Activated CD4-positive, alpha-beta T cell treated with anti-CD3 and anti-CD28 coated beads, Interleukin-2, amount 50 U/mL, for 4 hours (primary cell): ENCODE data around the gene RHOB.
"Not testable (repeated sequence)": the region's sequence is repeated elsewhere in the genome, so short reads cannot be mapped to it uniquely, and the experiment has no call there.

Experiments used
- DNase-seq, 2 experiments: peaks; one replicate each; pipeline ENCODE4 v3.0.0-alpha.2; 2020

RHOB gene

DNA sequence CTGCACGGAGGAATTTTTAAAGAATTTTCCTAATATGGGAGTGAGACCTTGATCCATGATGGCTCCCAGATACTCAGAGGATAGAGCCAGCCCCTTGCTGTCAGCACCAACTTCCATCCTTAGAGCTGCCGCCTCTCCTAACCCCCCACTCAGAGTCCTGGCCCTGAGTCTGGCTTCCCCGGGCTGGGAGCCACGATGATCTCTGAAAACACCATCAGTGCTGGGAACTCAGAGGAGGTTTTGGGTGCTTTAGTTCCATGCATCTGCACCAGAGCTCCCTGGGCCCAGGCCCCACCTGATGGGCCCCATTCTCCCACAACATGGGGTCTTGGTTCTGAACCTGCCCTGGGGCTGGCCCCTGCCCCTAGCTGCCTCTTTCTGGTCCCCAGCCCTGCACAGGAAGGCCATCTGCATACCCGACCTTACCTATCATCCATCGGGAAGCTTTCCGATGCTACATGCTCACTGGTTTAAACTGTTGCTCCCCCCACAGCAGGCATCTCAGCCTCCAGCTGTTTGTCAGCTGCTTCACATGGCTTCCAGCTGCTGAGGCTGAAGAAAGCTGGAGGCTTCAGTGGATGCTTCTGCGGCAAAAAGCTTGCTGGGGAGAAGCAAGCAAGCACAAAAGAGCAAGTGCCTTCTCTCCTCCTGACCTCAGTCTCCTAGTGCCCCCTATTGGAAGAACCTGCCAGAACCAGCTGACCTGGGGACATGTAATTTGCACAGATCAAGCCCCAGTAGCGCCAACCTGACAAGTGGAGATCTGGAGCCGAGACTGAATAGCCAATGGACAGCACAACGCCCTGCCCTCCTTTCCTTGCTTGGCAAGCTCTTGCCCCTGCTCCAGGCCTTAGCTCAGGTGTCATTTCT, 24.2 kb upstream of the RHOB start:
- DNase-seq = no peak

DNA sequence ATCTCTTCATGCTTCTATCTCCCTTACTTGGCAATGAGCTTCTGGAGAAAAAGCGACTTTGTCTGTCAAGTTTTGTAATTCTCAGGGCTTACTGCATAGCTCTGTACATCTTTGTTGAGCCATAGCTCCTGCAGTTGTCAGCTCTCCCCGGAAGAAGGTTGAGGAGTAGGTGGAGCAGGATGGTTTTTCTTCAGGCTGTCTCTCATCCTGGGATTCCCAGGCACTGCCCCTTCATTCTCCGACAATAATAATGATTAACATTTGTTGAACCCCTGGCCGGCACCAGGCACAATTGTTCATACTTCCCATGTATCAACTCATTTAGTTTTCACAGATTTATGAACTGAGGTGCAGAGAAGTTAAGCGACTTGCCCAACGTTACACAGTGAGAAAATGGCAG, 23.5 kb upstream of the RHOB start:
- DNase-seq = no peak

DNA sequence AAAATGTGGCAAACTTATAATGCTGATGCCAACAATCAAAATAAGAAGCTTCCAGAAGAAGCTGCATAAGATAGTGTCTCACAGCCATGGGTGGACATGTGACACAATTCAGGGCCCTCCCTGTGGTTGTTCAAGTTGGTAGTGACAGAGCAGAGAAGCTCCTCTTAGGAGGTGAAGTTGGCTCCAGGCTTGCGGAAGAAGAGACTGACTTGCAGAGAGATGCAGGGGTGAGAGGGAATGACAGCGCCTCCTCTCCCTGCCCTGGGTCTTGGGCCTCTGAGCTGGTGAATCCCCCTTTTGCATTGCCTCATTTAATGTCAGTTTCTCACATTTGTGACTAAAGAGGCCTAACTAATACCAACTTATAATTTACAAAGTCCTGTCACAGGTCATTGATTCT, 23.0 kb upstream of the RHOB start:
- no peak for DNase-seq

DNA sequence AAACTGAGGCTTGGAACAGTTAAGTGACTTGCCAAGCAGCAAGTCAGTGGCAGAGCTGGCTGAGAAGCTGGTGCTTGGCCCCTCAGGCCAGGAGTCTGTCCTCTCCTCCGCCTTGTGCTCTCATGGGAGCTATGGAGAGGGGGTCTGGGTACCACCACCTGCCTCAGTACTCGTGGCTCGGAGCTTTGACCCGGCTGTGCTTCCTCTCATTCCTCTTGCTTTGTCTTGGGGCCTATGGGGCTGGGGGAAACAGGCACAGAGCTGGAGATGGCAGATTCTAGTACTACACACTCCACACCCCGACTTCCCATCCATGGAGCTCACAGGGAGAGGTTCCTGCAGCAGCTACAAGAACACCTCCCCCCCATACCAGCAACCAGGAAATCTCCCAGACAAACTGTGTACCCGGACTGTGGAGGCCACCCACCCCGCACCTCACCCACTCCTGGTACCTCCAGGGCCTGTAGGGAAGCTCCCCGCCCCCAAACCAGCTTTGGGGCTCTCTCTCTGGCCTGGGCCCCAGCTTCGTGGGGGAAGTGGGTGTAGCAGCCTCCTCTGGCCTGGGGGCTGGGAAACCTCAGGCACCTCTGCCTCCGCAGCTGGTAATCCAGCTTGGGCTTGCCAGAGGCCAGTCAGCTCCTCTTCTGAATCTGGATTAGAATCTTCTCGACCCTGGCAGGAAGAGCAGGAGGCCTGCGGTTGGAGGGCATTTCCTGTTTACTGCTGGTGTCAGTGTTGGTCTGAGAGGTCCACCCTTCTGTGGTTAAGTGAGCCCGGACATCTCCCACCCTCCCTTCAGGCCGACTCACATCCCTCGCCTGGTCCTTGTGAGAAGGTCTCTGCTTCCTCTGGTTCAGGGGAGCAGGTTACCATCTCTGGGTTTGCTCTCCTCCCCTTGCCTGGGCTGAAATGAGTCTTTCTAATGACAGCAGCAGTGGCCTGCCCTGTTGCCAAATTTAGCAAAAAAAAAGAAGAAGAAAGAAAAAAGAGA, 22.3 kb upstream of the RHOB start:
- no peak for DNase-seq

DNA sequence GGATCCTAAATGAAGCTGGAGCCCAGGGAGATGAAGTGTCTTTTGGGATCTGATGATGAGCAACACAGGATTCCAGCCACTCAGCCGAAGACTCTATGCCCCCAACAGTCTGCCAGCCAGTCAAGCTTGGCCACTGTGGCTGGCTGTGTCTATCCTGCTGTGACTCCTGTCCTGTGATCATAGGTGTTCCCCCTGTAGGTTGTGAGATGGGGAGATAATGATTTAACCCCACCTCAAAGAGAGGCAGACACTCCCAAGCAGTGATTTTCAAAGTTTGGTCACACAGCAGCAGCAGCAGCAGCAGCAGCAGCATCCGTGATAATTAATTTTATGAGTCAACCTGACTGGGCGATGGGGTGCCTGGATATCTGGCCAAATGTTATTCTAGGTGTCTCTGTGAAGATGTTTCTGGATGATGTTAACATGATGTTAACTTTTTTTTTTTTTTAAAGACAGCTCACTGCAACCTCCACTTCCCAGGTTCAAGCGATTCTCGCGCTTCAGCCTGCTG, 21.4 kb upstream of the RHOB start:
- DNase-seq = no peak

DNA sequence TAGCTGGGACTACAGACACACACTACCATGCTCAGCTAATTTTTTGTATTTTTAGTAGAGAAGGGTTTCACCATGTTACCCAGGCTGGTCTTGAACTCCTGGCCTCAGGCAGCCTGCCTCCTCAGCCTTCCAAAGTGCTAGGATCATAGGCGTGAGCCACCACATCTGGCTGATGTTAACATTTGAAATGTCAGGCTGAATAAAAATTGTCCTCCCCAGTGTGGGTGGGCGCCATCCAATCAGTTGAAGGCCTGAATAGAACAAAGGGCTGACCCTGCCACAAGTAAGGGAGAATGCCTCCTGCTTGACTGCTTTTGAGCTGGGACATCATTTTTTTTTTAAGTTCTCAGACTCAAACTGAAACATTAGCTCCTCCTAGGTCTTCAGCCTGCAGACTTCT, 21.0 kb upstream of the RHOB start:
- DNase-seq = no peak

DNA sequence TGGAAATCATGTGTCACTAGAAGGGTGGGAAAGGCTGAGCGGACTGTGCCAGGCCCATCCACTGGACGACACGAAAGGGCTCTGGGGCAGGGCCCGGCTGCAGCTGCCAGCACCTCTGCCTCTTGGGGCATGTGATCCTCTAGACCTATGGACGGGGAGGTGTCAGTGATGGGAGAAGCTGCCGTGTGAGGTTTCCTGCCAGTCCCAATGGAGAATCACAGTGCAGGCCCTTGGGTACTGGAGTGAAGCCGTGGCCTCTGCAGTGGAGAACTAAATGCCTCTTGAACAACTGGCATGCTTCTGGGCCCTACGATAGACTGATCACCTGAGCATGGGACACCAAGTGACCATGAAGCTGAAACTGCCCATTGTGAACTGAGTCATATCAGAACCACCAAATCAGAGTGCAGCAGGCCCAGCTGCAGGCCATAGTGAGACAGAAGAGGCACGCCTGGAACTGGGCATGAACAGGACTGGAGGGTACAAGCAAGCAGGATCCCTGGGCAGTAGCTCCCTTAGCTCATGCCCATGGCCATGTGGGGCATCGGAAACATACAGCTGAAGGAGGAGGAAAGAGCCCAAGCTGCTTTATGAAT, 18.8 kb upstream of the RHOB start:
- DNase-seq = no peak

DNA sequence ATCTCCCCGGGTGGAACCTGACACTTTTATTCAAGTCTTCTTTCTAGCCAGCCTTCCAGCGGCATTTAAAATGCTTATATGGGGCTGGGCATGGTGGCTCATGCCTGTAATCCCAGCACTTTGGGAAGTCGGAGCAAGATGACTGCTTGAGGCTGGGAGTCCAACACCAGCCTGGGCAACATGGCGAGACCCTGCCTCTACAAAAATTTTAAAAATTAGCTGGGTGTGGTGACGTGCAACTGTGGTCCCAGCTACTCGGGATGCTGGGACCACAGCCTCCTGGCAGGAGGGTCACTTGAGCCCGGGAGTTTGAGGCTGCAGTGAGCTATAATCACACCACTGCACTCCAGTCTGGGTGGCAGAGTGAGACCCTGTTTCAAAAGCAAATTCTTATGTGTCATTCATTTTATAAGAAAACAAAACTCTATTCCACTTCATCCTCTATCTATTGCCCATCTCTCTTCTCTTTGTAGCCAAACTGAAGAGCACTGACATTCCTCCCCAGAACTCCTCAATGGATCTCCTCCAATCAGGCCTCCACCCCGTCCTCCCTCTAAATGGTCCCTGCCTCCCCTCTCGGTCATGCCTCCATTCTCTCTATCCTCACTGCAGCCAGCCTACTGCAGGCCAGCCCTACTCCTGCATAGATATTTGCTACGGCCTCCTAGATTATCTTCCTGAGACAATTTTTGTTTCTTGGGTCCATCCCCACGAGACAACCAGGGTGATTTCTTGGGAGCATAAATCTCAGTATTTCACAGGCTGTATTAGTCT, 18.0 kb upstream of the RHOB start:
- no peak for DNase-seq

DNA sequence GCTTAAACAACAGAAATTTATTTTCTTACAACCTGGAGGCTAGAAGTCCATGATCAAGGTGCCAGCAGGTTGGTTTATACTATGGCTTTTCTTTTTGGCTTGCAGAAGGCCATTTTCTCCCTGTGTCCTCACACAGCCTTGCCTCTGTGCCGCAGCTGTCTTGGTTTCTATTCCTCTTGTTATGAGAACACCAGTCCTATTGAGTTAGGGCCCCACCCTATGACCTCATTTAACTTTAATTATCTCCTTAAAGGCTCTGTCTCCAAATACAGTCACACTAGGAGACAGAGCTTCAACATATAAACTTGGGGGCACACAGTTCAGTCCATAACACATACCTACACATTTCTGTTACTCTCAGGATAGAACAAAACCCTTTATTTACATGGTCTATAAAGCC, 17.3 kb upstream of the RHOB start:
- DNase-seq = no peak

DNA sequence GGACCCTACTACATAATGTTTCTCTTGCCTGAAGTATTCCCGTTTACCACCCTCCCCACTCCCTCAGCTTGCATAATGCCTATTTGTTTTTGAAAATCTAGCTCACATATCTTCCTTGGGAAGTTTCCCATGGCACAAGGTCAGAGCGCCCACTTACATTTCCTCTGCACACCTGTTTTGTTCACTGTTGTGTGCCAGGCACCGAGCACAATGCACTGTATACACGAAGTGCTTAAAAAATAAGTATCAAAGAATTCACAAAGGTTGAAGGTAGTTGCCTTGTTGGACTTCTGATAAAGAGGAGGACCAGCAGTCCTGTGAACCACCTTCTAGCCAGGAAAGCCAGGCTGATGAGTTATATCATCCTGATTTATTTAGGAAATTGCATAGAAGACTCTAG, 16.8 kb upstream of the RHOB start:
- no peak for DNase-seq

DNA sequence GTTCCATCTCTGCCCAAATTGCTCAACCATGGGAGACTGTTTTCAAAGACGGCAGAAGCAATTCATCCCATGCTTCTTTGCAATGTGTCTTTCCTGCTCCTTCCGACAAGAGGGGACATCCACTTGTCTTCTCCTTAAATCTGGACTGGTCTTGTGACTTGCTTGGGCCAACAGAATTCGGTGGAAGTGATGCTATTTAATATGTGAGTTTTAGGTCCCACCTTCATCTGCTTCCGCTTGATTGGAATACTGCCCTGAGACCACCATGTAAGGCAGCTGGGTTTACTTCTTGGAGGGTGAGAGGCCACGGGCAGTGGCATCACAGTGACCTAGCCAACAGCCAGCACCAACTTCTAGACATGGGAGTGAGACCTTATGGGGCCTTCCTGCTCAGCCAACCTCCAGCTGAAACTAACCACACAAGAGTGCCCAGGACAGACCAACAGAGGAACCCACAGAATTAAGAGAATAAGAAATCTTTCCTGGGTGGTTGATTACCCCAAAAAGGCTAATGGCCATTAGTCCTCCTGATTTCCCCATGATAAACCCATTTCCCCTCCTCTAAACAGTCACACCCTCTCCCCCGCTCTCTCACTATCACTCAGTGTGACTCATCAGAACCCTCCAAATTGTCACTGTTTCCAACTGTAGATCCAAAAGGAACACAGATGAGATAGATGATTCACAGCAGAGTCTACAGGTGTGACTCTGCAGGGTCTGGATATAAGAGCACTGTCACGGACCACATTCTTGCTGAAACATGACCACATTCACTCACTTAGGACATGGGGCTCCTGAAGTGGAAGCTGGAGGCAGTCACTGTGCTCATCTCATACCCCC, 16.2 kb upstream of the RHOB start:
- DNase-seq = no peak

DNA sequence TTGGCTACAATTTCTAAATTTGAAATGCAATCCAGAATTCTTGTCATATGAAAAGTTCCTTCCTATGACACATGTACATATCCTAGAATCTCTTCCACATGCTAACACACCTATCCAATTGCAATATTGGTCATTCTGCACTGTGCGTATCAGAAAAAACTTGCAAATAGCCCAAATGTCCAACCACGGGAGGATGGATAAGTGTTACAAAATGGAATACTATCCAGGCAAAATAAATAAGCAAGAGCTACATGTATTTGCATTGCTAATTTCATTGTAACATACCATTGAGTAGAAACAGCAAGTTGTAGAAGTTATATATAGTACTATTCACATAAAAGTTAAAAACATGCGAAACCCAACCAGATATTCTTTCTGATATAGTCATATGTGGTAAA, 15.6 kb upstream of the RHOB start:
- DNase-seq = no peak

DNA sequence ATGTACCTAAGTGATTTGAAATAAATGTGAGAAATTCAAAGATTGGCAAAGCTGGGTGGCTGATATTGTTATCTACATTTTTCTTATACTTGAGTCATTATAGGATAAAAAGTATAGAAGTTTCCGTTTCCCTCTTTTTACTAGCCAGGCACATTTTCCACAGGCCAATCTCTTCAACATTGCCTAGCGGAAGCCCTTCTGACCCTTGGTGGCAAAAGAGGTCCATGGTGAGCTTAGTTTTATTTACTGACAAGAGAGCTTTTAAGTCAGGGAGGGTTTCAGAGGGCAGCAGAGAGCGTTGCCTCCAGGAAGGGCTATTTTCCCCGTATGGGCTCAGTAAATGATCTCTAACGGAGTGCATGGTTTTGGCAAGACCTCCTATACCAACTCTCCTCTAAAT, 15.1 kb upstream of the RHOB start:
- DNase-seq = no peak

DNA sequence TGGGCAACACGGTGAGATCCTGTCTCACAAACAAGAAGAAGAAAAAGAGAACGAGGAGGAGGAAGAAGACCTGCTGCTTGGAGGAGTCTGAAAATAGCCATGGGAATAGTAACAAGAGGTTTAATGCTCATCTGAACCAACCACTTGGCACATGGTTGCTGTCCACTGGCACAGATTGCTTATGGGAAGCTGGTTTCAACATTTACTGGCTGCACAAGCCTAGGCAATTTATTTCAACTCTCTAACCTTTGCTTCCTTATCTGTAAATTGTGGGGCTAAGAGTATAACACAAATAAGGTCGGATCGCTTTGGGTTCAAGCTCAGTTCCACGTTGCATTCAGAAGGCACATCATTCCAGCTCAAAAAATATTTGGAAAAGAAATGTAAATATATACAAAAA, 14.2 kb upstream of the RHOB start:
- DNase-seq = no peak

DNA sequence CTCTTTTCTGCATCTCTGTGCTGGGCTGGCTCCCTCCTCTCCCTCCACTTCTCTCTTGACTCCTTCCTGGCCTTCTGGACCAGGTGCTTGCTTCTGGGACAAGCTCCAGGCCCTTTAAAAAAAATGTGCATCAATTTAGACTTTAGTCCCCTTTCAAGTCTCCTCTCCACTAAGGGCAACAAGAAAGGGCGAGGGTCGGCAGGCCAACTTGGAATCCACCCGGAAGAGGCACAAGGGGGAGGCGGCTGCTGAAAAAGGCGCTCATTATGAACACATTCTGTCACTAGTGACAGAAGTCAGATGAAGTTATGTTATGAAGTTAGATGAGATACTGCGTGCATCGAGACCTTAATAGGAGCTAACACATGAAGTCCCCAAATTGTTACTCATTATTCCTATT, 13.6 kb upstream of the RHOB start:
- no peak for DNase-seq

DNA sequence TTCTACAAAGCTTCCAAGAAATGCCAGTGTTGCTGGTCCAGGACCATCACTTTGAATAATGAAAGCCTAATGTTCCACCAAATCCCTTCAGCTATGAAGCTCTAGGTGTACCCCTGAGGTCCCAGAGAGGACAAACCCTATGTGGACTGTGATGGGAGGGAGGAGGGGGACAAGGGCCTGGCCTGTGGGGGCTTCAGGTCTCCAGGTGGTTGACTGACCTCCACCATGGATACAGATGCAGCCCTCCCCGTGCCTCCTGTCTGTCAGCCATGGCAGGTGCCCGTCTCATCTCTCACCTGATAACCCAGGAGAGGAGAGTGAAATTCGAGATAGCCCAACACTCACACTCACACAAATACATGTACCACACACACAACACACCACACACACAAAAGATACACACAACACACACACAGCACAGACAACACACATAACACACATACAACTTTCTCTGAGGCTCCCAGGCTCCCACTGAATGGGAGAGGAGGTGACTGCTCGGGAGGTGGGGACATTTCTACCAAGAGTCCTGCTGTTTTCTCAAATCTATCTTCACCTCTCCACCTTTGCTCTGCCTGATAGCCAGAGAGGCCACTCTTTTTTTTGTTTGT, 12.8 kb upstream of the RHOB start:
- no peak for DNase-seq

DNA sequence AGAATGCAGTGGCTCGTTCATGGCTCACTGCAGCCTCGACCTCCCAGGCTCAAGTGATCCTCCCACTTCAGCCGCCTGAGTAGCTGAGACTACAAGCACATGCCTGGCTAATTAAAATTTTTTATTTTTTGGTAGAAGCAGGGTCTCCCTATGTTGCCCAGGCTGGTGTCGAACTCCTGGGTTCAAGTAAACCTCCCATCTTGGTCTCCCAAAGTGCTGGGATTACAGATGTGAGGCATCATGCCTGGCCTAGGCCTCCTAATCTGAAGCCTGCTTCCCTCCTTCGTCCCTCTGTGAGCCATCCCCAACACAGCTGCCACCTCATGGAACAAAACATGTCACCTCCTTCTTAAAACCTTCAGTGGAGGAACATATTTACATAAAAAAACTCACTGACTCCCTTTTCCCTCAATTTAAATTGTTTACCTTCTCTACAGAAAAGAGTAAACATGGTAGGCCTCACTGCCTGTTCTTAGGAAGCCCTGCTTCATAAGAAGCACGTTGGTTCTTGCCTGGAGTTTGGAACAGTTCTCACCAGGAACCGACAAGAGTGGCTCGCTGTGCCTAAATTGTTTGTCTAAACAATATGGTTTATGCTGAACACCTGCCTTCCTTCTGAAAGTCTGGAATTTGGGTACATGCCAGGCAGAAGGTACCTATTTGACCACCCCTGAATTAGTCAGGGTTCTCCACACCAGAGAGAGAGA, 12.1 kb upstream of the RHOB start:
- no peak for DNase-seq

DNA sequence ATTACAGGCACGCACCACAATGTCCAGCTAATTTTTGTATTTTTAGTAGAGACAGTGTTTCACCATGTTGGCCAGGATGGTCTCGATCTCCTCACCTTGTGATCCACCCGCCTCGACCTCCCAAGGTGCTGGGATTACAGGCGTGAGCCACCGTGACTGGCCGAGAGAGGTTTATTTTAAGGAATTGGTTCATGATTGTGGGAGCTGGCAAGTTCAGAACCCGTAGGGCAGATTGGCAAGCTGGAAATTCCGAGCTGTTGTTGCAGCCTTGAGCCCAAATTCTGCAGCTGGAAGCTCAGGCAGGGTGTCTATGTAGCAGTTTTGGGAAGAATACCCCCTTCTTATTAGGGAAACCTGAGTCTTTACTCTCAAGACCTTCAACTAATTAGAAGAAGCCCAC, 11.4 kb upstream of the RHOB start:
- not testable (repeated sequence) for DNase-seq

DNA sequence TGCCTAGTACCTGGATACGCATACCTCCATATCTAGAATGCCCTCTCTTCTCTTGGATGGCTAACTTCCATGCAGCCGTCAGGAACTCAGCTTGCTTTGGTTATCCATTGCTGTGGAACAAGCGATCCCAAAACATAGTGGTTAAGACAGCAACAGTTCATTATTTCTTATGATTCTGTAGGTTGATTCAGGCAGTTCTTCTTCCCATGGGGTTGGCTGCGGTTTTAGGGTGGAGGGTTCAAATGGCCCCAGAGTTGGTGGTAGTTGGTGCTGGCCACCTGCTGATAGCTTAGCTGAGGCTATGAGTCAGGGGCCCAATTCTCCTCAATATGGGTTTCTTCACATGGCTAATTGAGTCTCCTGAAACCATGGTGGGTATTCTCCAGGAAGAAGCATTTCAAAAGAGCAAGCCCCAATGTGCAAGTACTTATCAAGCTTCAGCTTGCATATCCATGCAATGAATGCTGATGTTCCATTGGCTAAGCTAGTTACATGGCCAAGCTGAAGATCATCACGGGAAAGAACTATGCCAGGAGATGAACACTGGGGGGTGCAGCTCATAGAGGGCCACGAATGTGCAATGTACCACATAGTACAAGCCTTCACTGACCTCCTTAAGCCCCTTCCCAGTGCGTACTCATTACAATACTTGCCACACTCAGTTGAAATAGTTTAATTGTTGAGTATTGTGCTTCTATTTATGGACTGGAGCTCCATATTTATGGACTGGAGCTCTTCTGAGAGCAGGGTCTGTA, 10.0 kb upstream of the RHOB start:
- no peak for DNase-seq
